ENCODE measurements around the gene GRIN2C.

GRIN2C gene

DNA sequence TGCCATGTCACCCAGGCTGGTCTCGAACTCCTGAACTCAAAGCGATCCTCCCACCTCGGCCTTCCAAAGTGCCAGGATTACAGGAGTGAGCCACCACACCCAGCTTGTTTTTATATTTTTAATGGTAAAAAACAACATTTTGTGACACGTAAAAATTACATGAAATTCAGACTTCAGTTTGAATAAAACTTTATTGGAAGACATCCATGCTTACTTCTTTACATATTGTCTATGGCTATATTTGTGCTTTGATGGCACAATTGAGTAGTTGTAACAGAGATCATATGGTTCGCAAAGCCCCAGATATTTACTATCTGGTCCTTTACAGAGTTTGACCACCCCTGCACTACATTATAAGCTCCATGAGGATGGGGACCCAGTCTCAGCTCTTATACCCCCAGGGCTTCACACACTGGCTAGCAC, 14.9 kb upstream of the GRIN2C start:
- H3K27ac ChIP-seq (ENCODE audit: poor library complexity, severe bottlenecking) = no peak overlapping the region
- TF ChIP-seq, protein P1, sequence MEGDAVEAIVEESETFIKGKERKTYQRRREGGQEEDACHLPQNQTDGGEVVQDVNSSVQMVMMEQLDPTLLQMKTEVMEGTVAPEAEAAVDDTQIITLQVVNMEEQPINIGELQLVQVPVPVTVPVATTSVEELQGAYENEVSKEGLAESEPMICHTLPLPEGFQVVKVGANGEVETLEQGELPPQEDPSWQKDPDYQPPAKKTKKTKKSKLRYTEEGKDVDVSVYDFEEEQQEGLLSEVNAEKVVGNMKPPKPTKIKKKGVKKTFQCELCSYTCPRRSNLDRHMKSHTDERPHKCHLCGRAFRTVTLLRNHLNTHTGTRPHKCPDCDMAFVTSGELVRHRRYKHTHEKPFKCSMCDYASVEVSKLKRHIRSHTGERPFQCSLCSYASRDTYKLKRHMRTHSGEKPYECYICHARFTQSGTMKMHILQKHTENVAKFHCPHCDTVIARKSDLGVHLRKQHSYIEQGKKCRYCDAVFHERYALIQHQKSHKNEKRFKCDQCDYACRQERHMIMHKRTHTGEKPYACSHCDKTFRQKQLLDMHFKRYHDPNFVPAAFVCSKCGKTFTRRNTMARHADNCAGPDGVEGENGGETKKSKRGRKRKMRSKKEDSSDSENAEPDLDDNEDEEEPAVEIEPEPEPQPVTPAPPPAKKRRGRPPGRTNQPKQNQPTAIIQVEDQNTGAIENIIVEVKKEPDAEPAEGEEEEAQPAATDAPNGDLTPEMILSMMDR (IDR thresholded peaks at IDR 0.05; ENCODE audit: poor library complexity, severe bottlenecking) = no peak
- H3K9me3 ChIP-seq (ENCODE audit: severe bottlenecking) = no peaks in the 10 kb centered on the region
- no peak for DNase-seq (ENCODE audit: low spot score)
- no peak for ATAC-seq (ENCODE audit: low read depth)
- H3K27me3 ChIP-seq (ENCODE audit: insufficient read depth, poor library complexity, severe bottlenecking) = no peaks in the 10 kb centered on the region
- peaks cover 6% of the 10 kb centered on the region for H3K4me1 ChIP-seq (ENCODE audit: insufficient read depth, poor library complexity, severe bottlenecking)
- H3K4me3 ChIP-seq (ENCODE audit: severe bottlenecking) = no peak overlapping the region
- 0 out of 2 replicates have a peak, but pooled peaks cover 4% of the 10 kb centered on the region for H3K36me3 ChIP-seq (ENCODE audit: low read depth)

DNA sequence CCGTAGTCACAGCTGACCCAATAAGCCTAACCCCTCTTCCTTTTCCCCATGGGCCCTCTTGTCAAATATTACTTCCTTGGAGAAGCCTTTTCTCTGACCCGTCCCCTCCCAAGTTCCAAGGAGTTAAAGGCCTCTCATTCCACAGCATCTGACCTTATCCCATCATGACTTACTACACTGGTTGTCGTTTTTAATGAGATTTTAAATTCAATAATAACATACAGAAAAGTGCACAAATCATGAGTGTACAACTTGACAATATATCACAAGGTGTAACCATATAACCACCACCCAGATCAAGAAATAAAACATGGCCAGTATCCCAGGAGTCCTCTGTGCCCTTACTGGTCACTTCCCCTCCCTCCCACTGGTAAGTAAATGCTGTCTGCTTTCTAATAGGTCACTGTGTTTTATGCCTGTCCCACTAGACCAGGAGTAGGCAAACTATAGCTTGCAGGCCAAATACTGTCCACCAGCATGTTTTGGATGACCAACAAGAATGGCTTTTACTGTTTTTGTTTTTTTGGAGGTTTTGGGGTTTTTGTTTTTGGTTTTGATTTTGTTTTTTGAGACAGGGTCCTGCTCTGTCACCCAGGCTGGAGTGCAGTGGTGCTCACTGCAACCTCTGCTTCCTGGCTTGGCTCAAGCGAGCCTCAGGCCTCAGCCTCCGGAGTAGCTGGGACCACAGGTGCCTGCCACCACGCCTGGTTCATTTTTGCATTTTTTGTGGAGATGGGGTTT, 14.4 kb upstream of the GRIN2C start:
- no peaks in the 10 kb centered on the region for H3K9me3 ChIP-seq (ENCODE audit: severe bottlenecking)
- H3K4me1 ChIP-seq (ENCODE audit: insufficient read depth, poor library complexity, severe bottlenecking) = peaks cover 6% of the 10 kb centered on the region
- ATAC-seq (ENCODE audit: low read depth) (no peak), DNase-seq (ENCODE audit: low spot score) (no peak)
- TF ChIP-seq, protein P1 (IDR thresholded peaks at IDR 0.05; ENCODE audit: poor library complexity, severe bottlenecking) = no peak
- peak overlapping the region; percentile 40 for H3K27ac ChIP-seq (ENCODE audit: poor library complexity, severe bottlenecking)
- H3K4me3 ChIP-seq (ENCODE audit: severe bottlenecking) = peak overlapping the region; percentile 55
- no peaks in the 10 kb centered on the region for H3K27me3 ChIP-seq (ENCODE audit: insufficient read depth, poor library complexity, severe bottlenecking)
- H3K36me3 ChIP-seq (ENCODE audit: low read depth) = 0 out of 2 replicates have a peak, but pooled peaks cover 4% of the 10 kb centered on the region

DNA sequence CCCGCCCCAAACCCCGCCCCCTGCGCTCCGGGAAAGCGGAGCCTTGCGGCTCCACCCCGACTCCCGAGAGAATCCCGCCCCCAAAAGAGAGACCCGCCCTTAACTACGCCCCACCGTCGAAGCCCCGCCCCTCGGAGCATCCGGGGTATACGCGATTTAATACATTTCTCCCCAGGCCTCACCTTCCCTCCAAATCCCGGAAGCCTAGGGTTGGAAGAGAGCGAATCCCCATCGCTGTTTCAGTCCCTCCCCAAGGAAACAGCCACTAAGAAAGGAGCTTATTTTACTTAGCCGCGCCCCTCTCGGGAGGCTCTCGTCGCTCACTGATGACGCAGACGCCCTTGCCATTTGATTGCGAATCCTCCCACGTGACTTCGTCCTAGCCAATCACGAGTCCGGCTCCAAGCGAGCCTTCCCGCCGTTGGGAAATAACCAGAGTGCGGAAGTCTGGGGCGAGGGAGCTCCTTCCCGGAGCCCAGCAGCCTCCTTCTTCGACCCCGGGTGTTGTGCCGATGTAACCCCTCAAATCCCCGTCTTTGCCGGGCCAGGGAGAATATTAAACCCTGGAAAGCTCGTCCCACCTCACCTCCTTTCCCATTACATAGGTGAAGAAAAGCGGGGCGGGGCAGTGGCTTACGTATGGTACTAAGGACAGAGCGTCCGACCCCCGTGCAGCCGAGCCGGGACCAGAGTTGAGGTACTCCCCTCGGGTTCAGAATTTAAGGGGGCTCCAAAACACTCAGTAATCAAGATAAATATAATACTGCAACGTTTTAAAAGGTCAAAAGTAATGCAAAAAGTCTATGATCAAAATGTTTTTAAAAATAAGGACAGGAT, 13.6 kb upstream of the GRIN2C start:
- Histone ChIP-seq H3K27ac (ENCODE audit: poor library complexity, severe bottlenecking) (peak overlapping the region; percentile 40), H3K4me3 (ENCODE audit: severe bottlenecking) (peak overlapping the region; percentile 55), H3K4me1 (ENCODE audit: insufficient read depth, poor library complexity, severe bottlenecking) (peaks cover 2% of the 10 kb centered on the region), H3K27me3 (ENCODE audit: insufficient read depth, poor library complexity, severe bottlenecking) (no peaks in the 10 kb centered on the region), H3K9me3 (ENCODE audit: severe bottlenecking) (no peaks in the 10 kb centered on the region), H3K36me3 (ENCODE audit: low read depth) (0 out of 2 replicates have a peak, but pooled peaks cover 4% of the 10 kb centered on the region)
- TF ChIP-seq, protein P1 (IDR thresholded peaks at IDR 0.05; ENCODE audit: poor library complexity, severe bottlenecking) = no peak
- DNase-seq (ENCODE audit: low spot score) = peak; percentile 99
- ATAC-seq (ENCODE audit: low read depth) = peak; percentile 92

DNA sequence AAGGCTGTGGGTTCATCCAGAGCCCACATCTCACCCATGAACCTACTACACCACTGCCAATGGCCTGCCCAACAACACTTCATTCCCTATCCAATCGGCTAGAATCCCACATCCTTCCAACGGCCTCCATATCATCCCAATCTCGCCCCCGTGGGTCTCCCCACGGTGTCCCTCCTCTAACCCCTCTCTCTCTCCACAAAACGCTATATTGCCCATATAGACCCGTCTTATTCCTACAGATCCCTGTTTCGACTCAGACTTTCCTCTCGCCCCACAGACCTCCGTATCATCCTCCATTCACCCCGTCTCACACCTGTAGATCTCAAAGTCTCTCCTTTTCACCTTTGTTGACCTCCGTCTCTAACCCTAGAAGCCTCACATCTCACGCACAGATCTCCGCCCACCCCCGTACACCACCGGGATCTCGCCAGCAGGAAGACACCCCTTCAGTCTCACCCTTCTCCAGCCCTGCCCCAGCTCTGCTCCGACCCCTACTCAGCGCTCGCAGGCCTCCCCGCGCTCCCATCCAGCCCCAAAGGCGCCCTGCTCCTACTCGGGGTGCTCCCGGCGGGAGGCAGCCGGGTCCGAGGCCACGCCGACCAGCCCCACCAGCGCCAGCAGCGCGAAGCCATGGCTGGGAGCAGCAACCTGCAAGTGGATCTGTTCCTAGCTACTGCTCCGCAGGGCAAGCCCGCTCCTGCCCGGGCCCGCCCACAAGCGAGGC, 12.8 kb upstream of the GRIN2C start, which contains the start of gene FDXR:
FDXR (minus strand) TSS at position 682 of the 724 bp plus-strand sequence; CDS start at position 632, 50 bp downstream.
- no peaks in the 10 kb centered on the region for H3K27me3 ChIP-seq (ENCODE audit: insufficient read depth, poor library complexity, severe bottlenecking)
- DNase-seq (ENCODE audit: low spot score) (no peak), ATAC-seq (ENCODE audit: low read depth) (peak; percentile 75)
- peak within 1 kb of the TSS; percentile 55 for H3K4me3 ChIP-seq (ENCODE audit: severe bottlenecking)
- TF ChIP-seq, protein P1 (IDR thresholded peaks at IDR 0.05; ENCODE audit: poor library complexity, severe bottlenecking) = no peak
- no peaks in the 10 kb centered on the region for H3K4me1 ChIP-seq (ENCODE audit: insufficient read depth, poor library complexity, severe bottlenecking)
- 0 out of 2 replicates have a peak, but pooled peaks cover 4% of the 10 kb centered on the region for H3K36me3 ChIP-seq (ENCODE audit: low read depth)
- no peaks in the 10 kb centered on the region for H3K9me3 ChIP-seq (ENCODE audit: severe bottlenecking)
- peak within 1 kb of the TSS; percentile 40 for H3K27ac ChIP-seq (ENCODE audit: poor library complexity, severe bottlenecking)
